Suprapubic skin (tissue), 4 donors: Measurements from ENCODE around the gene IGSF9.

Experiments used
- CTCF ChIP-seq, 2 donors: fragments of 200-600 bp in 1 of 2; fragments of 450-650 bp in 1 of 2; sonication (generic) in 1 of 2; IDR thresholded peaks; one replicate each; pipeline ENCODE4 v1.5.1; 2016 to 2019; ENCODE audit warnings: antibody characterized with exemption in 2 of 2, mild to moderate bottlenecking in 1 of 2, moderate library complexity in 1 of 2
- EP300 ChIP-seq: sonication (generic); formaldehyde crosslinking; IDR thresholded peaks from one replicate; pipeline ENCODE4 v1.6.1; 2017; ENCODE audit warnings: antibody characterized with exemption
- POLR2A ChIP-seq, 2 donors: fragments of 450-650 bp; IDR thresholded peaks; one replicate each; pipeline ENCODE4 v1.6.1; 2017; ENCODE audit warnings: antibody characterized with exemption in 2 of 2, mild to moderate bottlenecking in 2 of 2, moderate library complexity in 2 of 2
- POLR2AphosphoS5 ChIP-seq, 3 donors: sonication (generic); formaldehyde crosslinking; IDR thresholded peaks; one replicate each; pipeline ENCODE4 v1.6.1; 2017; ENCODE audit warnings: antibody characterized with exemption in 3 of 3

- no peak for TF ChIP-seq EP300
- TF ChIP-seq CTCF (IDR thresholded peaks at IDR 0.05), result no peak
- no peak for TF ChIP-seq POLR2AphosphoS5 (IDR thresholded peaks at IDR 0.05)
- no peak for TF ChIP-seq POLR2A (IDR thresholded peaks at IDR 0.05)
These were observed 14.0 kb upstream of the IGSF9 start for GRCh38 chr1:159959451-159959850.
